Subcutaneous adipose tissue (tissue), 4 donors: Measurements from ENCODE around the gene C19orf25. TPM values are rescaled to one million over a fixed set of nuclear protein-coding genes. Genes with fewer than 3 reads are reported as not detected.

ENCODE experiments used
- total RNA-seq, 4 donors: library from RNA; depleted of rRNA; stranded (reverse); fragments of >200 nt; gene quantifications; one replicate each; pipeline ENCODE4 v1.1.0, GENCODE V29; 2016
- TF ChIP-seq, protein P1 (sequence below): fragments of 450-650 bp; IDR thresholded peaks from one replicate; pipeline ENCODE4 v1.5.1; 2016; ENCODE audit warnings: low read depth, mild to moderate bottlenecking, control low read depth, antibody characterized with exemption, moderate library complexity

Gene C19orf25
- total RNA-seq, 4 donors from 2014 or later = 2.9 to 29.4 (median 19.5) TPM

DNA sequence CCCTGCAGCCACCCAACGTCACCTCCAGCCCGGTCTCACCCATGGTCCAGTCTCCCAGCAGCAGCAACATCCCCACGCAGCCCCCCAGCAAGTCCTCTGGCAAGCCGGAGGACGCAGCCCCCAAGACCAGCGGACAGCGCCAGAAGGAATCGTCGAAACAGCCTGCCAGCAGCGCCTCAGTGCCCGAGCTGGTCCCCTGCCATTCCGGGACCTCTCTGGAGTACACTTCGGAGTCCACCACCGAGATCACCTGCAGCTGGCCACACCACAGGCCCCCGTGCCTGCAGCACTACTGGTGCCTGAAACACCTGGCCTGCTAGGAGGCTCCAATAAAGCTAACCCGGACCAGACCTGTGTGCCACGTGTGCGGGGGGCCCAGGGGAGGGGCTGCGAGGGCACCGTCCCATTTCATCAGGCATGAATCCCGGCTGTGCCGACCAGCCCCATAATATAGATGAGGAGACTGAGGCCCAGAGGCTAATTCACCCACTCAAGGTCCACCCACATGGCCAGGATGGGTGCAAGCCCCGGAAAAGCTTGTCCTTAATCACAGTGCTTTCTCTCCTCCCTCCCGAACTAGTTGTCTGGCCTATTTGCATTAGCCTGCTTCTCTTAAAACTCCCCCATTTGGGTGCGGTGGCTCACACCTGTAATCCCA lies 18.7 kb upstream of the C19orf25 start:
- TF ChIP-seq, protein P1, sequence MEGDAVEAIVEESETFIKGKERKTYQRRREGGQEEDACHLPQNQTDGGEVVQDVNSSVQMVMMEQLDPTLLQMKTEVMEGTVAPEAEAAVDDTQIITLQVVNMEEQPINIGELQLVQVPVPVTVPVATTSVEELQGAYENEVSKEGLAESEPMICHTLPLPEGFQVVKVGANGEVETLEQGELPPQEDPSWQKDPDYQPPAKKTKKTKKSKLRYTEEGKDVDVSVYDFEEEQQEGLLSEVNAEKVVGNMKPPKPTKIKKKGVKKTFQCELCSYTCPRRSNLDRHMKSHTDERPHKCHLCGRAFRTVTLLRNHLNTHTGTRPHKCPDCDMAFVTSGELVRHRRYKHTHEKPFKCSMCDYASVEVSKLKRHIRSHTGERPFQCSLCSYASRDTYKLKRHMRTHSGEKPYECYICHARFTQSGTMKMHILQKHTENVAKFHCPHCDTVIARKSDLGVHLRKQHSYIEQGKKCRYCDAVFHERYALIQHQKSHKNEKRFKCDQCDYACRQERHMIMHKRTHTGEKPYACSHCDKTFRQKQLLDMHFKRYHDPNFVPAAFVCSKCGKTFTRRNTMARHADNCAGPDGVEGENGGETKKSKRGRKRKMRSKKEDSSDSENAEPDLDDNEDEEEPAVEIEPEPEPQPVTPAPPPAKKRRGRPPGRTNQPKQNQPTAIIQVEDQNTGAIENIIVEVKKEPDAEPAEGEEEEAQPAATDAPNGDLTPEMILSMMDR = no peak

- TF ChIP-seq, protein P1 = no peak
These were observed 17.9 kb upstream of the C19orf25 start for GRCh38 chr19:1496714-1497577.

GRCh38 chr19:1495799-1496713 lies 17.0 kb upstream of the C19orf25 start:
- TF ChIP-seq, protein P1 = no peak

DNA sequence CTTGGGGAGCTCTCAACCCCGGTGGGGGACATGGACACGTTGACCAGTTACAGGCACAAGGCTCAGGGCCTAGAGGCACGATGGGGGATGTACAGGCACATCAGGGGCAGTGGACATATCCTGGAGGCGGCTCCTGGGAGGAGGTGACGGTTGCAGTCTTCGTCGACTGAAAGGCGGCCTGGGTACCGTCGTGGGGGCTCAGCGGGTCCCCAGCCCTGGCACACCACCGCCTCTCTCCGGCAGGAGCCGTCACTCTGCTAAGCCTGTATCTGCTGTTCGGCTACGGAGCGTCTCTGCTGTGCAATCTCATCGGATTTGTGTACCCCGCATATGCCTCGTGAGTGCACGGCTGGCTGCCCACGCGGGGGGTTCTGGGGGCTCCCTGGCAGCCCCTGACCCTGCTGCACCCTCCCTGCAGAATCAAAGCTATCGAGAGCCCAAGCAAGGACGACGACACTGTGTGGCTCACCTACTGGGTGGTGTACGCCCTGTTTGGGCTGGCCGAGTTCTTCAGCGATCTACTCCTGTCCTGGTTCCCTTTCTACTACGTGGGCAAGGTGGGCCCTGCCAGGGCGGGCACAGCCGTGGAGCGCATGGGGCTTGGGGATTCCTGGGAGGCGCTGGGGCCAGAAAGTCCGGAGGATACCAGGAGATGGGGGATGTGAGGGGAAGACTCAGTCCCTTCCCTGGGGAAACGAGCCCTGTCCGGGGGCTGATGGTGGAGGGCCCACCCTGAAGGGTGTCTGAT lies 16.2 kb upstream of the C19orf25 start:
- TF ChIP-seq, protein P1 = no peak

DNA sequence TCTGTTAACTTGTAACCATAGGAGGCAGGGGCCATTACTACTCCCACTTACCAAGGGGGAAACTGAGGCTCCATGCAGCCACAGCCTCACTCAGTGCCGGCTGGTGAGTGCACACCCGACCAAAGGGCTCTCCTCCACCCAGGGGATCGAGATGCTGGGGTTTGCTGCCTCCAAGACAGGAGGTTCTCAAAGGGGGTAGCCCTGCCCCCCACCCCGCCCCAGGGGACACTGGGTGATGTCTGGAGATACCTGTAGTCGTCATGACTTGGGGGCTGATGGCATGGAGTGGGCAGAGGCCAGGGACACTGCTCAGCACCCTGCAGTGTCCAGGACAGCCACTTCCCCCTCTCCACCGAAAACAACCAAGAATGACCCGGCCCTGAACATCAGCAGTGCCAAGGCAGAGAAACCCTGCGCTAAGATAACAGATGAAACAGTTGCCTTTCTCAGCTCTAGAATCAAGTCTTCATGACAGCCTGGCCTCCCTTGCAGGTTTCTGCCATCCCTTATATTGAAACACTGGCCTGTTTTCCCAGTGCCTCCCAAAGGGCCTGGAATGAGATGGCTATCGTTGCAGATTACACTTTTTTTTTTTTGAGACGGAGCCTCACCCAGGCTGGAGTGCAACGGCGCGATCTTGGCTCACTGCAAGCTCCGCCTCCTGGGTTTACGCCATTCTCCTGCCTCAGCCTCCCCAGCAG lies 15.2 kb upstream of the C19orf25 start:
- TF ChIP-seq, protein P1 = no peak

DNA sequence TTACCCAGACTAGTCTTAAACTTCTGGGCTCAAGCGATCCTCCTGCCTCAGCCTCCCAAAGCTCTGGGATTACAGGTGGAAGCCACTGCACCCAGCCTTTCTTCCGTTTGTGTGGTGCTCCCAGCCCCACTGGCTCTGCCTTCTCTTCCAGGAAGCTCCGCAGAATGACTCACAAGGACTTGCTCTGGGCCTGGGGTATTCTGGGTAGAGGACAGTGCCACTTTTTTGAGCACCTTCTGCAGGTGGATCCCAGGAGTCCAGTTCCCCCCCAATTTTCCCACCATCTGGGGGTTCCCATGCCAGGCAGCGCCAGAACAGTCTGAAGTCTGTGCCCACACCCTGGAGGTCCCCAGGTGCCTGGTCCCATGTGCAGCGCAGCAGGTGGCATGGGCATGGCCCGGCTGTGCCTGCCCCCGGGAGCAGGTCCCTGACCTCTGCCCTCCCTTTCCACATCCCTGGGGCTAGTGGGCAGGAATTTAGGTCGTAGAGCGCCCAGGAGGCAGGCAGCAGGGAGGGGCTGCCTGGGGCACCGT lies 13.5 kb upstream of the C19orf25 start:
- TF ChIP-seq, protein P1 = no peak
